Measurements from ENCODE around the gene COL5A1. TPM values are rescaled to one million over a fixed set of nuclear protein-coding genes. Genes with fewer than 3 reads are reported as not detected.

Gene COL5A1
- total RNA-seq, 4 donors from 2014 or later = 8.4 to 14.7 (median 11.3) TPM

DNA sequence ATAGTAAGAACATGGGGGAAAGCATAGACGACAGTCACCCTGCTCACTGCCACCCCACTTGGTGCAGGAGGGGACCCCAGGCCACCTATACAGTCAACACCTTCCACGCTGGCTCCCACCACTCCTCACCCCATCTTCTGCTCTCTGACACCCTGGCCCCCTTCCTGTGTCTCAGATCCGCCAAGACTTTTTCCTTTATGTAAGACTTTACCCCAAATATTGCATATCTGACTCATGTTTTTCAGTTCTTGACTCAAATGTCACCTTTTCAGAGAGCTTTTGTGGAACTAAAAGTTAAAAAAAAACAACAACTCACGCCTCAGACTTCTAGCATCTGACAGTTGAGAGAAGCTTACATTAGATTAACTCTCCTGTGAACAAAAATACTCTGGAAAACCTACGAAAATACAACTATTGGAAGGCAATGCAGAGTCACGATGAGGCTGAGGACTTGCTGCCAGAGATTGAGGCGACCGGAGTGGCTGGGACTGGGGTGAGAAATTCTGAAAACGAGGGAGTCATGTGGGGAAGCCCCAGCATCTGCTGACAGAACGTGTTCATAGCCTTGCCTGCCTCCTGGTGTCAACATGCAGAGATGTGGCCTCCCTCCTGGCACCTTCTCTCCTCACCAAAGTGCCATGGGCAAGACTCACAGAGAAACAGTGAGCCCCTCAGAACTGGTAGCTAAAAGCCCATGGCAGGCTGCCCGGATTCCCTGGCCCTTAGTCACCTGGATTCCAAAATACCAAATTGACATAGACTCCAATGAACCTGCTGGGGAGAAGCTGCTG lies 216.6 kb downstream of the COL5A1 start:
- TF ChIP-seq, protein P1, sequence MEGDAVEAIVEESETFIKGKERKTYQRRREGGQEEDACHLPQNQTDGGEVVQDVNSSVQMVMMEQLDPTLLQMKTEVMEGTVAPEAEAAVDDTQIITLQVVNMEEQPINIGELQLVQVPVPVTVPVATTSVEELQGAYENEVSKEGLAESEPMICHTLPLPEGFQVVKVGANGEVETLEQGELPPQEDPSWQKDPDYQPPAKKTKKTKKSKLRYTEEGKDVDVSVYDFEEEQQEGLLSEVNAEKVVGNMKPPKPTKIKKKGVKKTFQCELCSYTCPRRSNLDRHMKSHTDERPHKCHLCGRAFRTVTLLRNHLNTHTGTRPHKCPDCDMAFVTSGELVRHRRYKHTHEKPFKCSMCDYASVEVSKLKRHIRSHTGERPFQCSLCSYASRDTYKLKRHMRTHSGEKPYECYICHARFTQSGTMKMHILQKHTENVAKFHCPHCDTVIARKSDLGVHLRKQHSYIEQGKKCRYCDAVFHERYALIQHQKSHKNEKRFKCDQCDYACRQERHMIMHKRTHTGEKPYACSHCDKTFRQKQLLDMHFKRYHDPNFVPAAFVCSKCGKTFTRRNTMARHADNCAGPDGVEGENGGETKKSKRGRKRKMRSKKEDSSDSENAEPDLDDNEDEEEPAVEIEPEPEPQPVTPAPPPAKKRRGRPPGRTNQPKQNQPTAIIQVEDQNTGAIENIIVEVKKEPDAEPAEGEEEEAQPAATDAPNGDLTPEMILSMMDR (IDR thresholded peaks at IDR 0.05) = no peak
- TF ChIP-seq POLR2A (IDR thresholded peaks at IDR 0.05) = no peak
- H3K4me3 ChIP-seq (ENCODE audit: low read depth, poor library complexity, severe bottlenecking) = no peak overlapping the region
- DNase-seq (ENCODE audit: low spot score in 2 of 2) = no peak
- intact Hi-C loops (cut with DNase I; ENCODE audit: low total_unique reads) = no loop called here
- WGBS, 2 donors = 44 to 47% methylated on average over 11 of the region's 11 CpGs

DNA sequence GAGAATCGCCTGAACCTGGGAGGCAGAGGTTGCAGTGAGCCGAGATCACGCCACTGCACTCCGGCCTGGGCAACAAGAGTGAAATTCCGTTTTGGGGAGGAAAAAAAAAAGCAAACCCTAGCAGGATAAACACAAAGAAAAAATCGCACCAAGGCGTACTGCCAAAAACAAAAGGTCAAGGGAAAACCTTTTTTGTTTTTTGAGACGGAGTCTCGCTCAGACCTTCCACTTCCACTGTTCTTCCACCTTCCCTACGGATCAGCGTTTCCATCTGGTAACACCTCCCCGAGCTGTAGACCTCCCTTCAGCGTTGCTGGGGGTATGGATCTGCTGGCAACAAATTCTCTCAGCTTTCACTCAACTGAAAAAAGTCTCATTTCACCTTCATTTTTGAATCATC lies 218.9 kb downstream of the COL5A1 start:
- H3K4me3 ChIP-seq (ENCODE audit: low read depth, poor library complexity, severe bottlenecking) = no peak overlapping the region
- no peak for DNase-seq (ENCODE audit: low spot score in 2 of 2)
- TF ChIP-seq, protein P1 (IDR thresholded peaks at IDR 0.05) = no peak
- TF ChIP-seq POLR2A (IDR thresholded peaks at IDR 0.05) = no peak
- WGBS, 2 donors = 84 to 89% methylated on average over 13 of the region's 13 CpGs
- intact Hi-C loops (cut with DNase I; ENCODE audit: low total_unique reads) = no loop called here

DNA sequence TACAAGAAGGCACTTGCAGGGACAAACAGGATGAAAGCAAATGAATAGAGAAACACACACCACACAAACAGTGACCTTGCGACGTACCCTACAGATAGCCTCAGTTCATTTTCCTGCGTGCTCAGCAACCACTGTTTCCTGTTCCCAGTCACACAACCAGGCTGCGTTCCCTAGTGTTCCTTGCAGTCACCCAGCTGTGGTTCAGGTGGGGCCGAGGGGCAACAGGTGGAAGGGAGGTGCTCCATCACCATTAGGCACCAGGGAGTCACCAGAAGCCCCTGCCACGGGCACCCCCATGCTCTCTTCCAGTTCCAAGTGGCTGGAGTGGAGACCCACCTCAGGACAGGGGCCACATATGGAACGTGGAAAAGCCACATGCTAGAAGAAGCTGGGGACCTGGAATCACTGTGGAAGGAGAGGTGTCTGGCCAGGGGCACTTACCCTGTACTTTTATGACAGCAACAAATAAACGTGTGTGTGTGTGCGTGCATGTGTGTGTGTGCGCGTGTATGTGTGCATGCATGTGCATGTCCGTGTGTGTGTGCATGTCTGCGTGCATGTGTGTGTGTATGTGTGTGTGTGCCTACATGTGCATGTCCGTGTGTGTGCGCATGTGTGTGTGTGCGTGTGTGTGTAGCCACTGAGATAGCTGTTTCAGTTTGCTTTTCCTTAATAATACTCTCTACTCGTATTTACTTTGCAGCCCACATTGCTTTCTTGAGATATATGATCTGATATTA lies 220.2 kb downstream of the COL5A1 start:
- H3K4me3 ChIP-seq (ENCODE audit: low read depth, poor library complexity, severe bottlenecking) = no peak overlapping the region
- WGBS, 2 donors = 87% methylated on average over 17 of the region's 17 CpGs
- DNase-seq (ENCODE audit: low spot score in 2 of 2) = no peak
- TF ChIP-seq POLR2A (IDR thresholded peaks at IDR 0.05) = no peak
- TF ChIP-seq, protein P1 (IDR thresholded peaks at IDR 0.05) = no peak
- intact Hi-C loops (cut with DNase I; ENCODE audit: low total_unique reads) = no loop called here

DNA sequence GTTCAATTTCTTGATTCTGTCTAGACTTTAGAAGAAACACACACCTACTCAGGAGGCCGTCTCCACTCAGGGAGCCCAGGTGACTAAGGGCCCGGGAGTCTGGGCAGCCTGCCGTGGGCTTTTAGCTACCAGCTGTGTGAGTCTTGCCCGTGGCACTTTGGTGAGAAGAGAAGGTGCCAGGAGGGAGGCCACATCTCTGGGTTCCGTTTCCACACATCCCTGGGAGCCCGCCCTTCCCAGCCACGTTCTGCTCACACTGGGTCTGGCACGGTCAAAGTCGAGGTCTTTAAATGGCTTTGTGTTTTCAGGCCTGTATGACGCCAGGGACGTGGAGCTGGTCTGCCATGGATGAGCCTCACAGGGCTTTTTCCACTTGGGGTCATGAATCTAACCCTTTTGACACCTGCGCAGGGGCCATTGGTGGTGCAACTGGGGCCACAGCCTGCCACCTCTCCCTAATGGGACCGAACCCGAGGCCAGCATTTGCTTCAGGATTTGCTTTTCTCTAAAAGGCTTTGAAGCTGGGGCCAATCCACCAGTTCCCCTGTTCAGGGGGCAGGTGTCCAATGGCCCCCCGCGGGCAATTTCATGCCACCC lies 221.8 kb downstream of the COL5A1 start:
- TF ChIP-seq POLR2A (IDR thresholded peaks at IDR 0.05) = no peak
- TF ChIP-seq, protein P1 (IDR thresholded peaks at IDR 0.05) = no peak
- intact Hi-C loops (cut with DNase I; ENCODE audit: low total_unique reads) = no loop called here
- 57 to 88% methylated on average over 14 to 16 of the region's 16 CpGs for WGBS, 2 donors
- DNase-seq (ENCODE audit: low spot score in 2 of 2) = no peak
- H3K4me3 ChIP-seq (ENCODE audit: low read depth, poor library complexity, severe bottlenecking) = no peak overlapping the region

DNA sequence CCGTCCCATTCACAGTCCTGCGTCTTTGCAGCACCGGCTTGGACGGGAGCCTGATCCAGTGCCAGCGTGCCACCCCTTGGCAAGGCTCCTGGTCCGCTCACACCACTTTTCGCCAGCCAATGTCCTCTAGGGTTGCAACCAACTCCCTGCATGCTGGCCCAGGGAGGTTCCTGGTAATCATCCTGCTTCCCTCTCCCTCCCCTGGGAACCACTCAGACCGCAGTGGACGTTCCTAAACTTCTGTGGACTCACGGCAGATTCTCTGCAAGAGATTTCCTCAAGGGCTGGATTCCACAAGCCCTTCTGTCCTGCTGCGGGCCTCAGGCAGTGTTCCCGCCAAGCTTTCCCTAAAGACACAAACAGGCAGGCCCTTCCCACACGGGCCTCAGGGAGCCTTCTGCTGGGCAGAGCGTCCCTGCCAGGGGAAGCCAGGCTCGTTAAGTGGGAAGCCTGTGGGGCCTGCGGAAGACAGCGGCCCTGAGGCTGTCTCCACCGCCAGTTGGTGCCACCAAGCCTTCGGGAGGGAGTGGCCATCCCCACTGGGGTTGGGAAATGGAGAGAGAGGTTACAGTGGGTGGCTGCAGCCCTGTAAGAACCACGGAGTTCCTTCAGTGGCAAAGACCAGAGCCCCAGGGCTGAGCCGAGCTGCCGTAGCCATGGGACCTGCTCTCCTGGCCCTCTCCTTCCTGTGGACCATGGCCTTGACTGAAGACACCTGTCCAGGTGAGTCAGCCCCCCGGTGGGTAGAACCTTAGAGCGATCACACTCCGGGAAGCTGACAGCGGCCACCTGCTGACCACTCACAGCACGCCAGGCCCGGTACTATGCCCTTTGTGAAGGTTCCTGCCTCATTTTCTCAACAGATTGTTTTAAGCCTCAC lies 222.6 kb downstream of the COL5A1 start:
- TF ChIP-seq POLR2A (IDR thresholded peaks at IDR 0.05) = no peak
- TF ChIP-seq, protein P1 (IDR thresholded peaks at IDR 0.05) = no peak
- no peak for DNase-seq (ENCODE audit: low spot score in 2 of 2)
- intact Hi-C loops (cut with DNase I; ENCODE audit: low total_unique reads) = no loop called here
- 57 to 58% methylated on average over 23 to 28 of the region's 28 CpGs for WGBS, 2 donors
- H3K4me3 ChIP-seq (ENCODE audit: low read depth, poor library complexity, severe bottlenecking) = no peak overlapping the region
